Measurements from ENCODE around the gene LZTR1.
"Not testable (repeated sequence)": the region's sequence is repeated elsewhere in the genome, so short reads cannot be mapped to it uniquely, and the experiment has no call there.

The LZTR1 gene

DNA sequence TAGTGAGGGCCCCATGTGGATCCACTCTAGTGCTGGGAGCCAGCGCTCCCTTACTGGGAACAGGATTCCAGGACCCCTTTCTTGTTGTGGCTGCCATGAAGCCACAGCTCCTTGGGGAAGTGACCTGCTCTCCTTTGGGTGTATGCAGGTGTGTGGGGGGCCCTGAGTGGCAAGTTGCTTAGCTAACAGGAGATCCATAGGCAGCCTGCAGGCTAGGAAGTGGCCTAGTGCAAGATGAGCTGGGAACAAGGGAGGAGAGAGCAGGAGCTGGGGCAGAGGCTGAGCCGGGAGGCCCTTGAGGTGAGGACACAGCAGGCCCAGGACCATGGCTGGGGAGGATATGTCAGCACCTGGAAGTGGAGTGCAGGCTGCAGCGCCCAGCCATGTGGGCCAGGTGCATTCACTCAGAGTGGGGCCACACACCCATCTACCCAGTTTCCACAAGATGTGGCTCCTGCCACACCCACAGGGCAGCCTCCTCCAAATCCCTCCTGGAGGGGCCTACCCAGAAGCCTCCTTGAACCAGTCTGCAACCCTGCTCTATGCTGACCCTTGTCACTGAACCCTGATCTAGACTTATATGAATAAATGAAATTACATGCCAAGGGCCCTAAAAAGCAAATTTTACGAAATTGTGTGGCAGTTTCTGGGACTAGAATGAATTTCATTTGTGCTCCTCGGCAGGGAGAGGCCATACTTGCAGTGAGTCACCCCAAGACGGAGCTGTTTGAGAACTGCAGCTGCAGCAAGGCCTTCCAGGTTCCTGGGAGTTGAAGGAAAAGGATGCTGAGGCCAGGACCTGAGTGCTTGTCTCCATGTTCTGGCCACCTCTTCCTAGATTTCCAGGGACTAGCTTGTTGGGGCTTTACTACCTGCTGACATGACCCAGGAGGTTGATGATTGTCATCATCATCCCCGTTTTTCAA, 16.6 kb downstream of the LZTR1 start:
- no peak for DNase-seq

DNA sequence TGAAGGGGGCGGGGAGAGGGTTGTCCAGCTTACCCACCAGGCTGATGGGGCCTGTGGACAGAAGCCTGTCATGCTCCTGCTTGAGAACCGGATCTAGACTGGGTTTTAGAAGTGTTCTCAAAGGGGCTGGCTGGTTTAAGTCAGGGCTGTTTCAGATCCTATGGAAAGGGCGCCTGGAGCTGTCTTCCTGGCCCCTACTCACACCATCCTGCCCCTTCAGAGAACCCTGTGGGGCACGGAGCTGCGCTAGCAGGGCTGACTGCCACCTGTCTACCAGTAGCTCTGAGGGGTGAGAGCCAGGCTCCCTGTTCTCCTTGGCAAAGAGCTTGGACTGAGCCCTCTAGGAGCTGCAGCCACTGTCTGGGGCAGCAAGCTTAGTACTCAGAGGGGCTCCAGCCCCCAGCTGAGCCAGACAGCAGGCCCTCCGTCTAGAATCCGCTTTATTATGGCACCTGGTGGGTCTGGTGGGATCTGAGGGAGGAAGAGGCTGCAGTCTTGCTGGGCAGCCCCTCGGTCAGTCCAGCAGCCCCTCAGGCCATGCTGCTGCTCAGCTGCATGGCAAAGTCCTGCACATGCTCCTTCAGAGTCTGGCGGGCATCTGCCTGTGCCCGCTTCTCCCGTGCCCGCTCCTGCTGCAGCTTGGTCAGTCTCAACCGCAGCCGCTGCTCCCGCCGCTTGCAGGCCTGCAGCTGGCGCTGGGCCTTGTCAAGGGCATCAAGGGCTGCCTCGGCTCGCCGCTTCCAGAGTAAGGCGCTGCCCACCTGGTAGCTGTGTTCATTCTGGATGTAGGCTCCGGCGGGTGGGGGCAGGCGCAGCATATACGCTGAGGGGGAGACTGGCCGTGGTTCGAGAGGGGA, 17.5 kb downstream of the LZTR1 start:
- no peak for DNase-seq

DNA sequence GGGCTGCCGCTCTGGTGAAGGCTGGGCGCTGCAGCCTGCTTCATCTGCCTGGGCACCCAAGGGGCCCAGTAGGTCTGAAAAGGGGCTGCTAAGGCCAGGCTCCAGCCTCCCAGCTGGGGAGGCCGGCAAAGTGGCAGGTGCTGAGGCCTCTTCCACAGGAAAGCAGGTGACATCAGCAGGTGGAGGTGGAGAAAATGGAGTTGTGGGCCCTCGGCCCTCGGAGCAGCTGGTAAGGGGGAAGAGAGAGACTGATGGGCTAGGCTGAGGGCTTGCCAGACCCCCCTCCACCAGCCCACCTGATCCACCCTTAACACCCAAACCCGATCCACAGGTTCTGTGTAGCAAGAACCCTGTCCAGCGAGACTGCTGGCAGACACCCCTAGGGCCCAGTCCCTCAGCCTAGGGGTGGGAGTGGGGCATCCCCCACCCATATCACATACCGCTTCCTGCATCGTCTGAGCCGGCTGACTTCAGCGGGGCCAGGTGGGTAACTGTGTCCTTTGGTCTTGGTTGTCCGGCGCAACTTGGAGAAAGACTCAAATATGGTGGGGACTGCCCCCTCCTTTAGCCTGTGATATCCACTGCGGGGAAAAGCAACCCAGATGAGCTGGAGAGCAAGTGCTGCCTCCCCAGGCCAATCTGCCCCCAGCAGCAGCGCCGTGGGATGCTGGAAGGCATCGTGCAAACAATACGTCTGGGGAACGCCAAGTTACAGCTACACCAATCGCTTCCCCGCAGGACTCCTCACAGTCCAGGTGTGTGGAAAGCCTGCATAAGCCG, 18.3 kb downstream of the LZTR1 start:
- no peak for DNase-seq

DNA sequence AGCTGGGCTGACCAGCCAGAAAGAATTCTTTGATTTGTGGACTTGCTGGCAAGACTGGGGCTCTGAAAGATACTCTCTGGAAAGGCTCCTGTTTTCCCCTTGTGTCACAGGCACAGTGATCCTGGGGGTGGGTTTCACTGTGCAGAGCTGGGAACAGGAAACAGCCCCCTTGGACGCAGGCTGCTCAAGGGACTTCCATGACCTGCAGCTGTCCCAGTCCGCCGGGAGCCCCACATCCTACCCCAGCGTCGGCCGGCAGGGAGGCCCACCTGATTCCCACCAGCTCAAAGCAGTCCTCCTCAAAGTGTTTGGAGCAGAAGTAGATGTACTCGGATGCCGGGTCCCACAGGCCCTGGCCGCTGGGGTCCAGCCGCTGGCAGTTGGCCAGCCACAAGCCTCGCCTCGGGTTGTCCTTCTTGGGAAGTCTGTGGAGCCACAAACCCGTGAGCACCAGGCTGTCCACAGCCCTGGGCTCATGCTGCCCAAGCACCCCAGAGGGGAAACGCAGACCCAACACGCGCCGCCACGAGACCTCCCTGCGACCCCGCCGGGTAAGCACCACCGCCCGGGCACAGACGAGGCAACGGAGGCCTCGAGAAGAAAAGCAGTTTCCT, 19.0 kb downstream of the LZTR1 start:
- DNase-seq = no peak

DNA sequence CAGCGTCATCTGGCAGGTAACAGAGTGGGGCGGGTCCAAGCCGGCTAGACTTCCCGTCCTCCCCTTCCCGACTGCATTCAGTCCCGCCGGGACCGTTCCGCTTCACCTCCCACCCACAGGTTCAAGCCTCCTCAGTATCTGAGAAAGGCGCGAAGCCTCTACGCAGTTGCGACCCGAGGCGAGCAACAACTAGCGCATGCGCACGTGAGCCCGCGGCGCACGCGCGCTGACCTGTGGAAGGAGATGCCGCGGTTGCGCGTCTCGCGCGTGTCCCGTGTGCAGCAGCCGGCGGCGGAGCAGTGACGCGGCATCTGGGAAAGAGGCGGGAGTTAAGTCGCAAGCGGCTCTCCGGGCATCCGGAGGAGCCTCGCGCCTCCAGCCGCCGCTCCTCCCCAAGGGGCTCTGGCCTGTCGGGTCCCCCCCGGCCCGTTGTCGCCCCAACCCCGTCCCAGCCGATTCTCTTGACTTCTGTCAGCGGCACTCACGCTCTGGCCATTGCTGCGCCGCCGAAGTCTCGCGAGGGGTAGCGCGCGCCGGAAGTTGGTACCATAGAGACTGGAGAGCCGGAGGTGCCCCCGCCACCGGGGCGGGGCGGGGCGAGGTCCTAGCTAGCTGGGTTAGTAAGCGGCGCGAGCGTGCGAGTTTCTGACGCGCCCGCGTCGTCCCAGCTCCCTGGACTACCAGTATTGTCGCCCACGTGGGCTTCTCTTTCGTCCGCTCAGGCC, 19.7 kb downstream of the LZTR1 start, which contains the start of gene THAP7:
TSS of gene THAP7 (minus strand) at position 518 of the 725 bp plus-strand sequence. CDS start at position 311, 207 bp downstream.
- peak; percentile 80 for DNase-seq

DNA sequence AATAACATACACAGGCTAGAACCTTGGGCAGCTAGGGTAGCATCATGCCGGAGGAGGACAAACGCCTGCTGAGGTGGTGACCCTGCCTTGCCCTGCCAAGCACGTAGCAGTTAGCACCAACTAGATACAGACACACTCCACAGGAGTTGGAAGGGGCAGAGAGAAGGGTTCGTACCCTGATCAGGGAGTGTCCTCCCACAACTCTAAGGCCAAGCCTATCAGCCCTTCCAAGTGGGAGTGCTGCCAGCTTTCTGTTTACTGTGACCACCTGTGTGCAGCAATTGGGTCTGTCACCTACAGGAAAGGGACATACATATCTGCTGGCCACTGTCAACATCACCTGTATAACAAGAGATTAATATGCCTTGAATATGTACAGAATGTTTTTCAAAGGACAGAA, 21.7 kb downstream of the LZTR1 start:
- peak; percentile 22 for DNase-seq

DNA sequence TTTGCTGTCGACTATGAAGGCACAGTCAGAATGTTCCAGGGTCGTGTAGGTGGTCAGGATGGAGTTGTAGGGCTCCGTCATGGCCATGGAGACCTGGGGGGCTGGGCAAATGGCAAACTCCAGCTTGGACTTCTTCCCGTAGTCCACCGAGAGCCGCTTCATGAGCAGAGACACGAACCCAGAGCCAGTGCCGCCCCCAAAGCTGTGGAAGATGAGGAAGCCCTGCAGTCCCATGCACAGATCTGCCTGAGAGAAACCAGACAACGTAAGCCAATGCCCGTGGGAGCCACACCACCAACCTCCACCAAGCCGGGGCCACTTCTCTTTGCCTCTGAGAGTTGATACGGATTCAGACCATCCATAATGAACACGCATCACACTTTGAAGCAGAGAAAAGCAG, 27.1 kb downstream of the LZTR1 start:
- not testable (repeated sequence) for DNase-seq

DNA sequence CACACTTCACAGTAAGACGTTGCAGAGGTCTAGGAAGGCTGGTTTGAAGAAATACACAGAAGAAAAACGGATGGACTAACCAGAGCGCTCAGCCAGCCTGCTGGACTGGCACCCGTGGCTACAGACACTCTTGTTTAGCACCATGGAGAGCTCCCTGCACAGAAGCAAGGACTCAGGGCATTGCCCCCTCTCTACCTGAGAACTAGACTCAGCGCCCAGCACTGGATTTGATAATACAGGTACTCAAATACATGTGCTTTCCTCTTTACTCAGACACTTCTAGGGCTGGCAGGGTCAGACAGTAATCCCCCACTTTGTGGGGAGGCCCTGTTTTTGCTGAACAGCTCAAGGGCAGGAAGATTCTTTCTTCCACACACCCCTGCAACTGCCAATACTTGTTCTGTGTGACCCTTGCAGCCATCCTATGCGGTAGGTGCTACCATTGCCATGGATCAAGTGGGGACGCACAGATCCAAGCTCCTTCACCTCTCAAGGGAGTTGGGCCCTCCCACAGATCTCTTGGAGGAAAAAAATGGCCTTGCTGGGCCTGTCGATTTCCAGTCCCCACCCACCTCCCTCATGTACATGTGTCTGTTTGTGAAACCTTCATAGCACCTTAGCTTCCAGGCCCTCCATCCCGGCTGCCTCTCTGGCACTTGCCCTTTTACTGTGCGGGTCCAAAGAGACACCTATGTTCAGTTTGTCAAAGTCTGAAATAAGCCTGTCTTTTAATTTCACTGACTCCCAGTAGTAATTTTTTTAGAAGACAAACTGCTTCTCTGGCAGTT, 27.7 kb downstream of the LZTR1 start:
- DNase-seq = no peak

DNA sequence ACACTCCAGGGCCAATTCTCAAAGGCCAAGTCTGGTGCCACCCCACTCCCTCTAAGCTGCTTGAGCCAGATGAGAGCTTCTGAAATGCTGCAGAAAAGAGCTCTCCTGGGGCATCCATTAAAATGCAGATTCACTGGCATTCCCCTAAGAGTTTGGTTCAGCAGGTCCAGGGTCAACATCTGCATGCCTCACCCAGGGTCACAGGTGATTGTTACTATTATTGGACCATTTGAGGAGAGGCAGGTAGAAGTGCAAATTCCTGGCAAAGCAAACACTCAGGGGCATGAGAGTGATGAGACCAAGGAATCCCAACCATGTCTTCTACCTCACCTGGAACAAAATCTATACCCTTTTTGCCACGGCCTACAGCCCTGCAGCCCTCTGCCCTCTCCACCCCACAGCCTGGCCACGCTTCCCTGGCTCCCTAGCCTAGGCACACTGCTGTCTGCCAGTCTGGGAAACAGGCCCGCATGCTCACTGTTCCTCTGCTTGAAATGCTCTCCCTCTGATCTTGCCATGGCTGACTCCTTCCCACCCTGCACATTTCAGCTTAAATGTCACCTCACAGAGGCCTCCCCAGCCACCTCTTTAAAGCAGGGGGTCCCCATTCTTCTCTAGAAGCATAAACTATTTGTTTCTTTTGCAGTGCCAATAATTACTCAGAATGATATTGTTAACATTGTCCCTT, 28.5 kb downstream of the LZTR1 start:
- DNase-seq = no peak

DNA sequence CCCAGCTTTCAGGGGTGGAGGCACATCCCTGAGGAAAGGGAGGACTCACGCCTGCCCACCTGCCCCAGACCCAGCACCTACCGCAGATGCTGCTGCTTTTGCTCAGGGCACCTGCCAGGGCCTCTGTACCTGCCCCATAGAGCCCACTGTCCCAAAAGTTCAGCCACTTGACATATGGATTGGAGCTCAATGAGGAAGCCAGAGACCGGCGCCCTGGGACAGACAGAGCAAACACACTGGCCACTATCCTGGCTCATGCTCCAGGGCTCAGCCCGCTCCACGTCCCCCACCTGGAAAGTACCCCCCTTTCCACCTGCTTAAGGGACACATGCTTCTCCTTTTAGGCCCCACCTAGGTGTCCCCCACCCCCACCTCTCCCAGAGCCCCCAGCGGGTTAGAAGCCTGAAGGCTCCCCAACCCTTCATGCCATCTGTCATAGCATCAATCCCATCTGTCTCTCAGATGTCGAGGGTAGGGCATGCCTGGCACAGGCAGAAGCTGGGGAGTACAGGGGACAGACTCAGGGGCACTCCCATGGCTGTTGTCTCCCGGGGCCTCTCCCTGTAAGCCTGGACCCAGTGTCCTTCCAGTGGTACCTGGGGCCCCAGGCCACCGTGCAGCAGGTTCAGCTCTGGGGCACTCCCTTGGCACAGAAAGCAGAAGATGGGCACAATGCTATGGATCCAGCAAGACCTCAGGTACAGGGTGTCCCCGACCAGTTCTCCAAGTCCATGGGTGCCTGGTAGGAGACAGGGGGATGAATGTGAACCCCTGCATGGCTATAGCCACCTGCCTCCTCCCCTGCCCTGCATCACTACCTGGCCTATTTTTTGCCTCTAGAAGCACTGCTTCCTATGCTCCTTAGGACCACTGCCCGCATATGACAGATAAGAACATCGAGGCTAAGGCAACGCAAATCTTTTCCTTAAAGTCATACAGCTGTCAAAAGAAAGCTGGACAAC, 30.6 kb downstream of the LZTR1 start:
- no peak for DNase-seq

DNA sequence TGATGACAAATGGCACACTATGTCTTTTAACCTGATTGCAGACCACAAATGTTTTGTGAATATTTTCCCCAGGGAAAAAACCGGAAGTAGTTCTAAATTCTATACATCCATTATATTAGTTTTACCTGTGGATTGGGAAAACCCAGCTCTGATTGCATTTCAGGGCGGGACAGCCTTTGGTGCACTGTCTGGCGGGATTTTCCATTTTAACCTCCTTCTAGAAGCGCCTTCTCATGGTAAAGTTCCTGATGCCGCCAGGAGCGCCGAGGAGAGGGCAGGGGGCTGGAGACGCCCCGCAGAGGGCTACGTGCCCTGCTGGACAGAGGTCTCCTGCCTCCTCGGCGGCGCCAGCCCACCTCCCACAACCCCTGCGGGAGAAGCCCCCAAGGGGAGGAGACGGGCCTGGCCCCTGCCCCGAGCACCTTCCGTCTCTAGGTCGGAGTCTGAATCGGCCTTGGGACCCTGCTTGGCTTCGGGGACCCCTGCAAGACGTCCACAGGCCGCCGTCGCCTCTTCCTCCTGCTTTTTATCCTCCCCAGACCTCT, 31.6 kb downstream of the LZTR1 start:
- no peak for DNase-seq

DNA sequence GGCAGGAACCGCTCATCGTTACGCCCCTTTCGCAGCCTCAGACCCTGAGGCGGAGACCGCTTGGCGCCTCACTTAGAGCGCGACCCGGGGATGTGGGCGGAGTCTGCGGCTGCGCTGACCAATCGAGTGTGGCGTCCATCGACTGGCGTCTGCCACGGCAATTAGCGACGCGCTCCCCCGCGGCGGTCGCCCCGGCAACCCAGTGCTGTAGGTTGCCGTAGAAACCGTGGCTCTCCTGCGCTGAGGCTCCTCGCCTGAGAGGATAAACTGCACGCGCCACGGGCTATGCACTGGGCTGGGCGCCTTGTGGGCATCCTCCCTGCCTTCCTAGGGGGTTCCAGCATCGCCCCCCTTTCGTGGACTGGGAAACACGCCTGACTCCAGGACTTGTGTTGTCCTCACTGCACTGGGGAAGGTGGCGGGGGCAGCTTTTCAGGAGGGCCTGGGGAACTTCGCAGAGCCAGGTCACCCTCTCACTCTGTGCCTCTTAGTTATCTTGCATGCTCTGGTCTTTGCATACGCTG, 32.2 kb downstream of the LZTR1 start:
- peak; percentile 86 for DNase-seq

DNA sequence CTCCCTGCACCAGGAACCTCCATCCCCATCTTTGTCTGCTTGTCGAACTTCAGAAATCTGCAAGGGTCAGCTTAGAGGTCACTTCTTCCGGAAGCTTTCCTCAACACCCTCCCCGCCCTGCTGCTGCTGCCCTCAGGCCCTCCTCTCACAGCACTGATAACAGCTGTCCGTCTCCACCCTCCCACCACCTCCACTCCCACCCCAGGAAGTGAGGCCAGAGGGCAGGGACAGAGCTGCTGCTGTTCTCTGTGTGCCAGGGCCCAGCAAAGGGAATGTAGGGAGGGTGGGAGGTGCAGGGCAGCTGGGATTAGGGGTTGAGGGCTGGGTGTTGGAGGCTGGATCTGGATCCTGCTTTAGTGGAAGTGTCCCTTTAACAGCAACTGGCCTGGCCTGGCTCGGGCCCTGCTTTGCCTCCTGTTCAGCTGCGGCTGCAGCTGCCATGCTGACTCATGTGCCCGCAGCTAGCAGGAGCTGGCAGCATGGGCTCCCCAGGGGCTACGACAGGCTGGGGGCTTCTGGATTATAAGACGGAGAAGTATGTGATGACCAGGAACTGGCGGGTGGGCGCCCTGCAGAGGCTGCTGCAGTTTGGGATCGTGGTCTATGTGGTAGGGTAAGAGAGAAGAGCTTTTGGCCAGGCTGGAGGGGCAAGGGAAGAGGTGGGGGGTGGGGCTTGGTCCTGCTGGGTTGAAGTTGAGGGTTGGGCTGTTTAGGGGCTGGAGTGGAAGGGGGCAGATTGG, 32.8 kb downstream of the LZTR1 start, which contains the start of gene P2RX6:
TSS of gene P2RX6 (plus strand) at position 440 of the 740 bp plus-strand sequence. CDS start at position 450, 10 bp downstream.
- peak; percentile 47 for DNase-seq

DNA sequence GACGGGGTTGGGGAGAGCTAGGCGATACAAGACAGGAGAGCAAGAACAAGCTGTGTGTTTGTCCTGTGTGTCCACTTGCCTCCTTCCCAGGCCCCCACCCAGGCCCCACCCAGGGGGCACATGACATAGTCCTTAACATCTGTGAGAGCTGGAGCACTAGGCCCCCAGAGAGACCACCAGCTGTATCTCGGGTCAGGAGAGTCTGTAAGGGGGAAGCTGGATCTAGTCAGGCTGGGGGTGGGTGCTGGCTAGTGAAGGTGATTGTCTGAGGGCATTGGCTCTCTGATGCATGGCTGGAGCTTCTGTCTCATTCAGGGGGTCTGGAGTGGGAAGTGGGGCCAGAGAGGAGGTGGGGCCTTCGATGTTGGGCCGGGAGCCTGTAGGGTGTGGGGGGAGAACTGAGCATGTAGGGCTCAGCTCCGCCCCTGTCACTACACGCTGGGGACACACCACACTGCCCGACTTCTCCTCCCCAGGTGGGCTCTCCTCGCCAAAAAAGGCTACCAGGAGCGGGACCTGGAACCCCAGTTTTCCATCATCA, 33.4 kb downstream of the LZTR1 start:
- DNase-seq = no peak

DNA sequence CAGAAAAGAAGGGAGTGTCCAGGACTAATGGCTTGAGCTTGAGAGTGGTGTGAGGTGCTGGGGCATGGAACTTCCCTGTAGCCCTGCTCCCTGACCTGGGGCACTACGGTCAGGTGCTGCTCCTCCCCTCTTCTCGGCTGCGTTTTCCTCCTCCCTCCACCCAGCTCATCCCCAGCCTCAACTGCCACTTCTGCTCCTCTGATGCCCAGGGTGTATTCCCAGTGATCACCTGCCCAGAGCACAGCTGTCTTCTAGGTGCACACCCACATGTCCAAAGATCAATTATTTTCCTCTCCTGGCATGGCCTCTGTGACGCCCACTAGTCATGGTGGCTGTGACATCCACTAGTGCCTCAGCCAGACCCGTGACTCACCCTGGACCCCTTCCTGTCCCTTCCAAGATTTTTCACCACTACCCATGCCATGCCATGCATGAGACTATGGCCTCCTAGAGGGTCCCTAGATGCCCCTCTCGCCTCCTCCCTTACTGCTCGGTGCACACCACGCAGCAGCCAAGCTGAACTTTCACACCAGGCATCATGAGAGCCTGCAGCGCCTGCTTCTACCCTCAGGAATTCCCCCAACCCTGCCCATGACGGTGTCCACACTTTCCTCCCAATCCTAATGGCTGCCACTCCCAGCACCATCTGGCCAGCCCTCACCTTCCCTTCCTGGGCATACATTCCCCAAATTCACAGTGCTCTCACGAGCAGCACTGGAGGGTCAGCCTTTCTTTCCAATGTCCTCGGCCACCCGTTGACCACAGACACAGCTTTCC, 34.7 kb downstream of the LZTR1 start:
- no peak for DNase-seq

DNA sequence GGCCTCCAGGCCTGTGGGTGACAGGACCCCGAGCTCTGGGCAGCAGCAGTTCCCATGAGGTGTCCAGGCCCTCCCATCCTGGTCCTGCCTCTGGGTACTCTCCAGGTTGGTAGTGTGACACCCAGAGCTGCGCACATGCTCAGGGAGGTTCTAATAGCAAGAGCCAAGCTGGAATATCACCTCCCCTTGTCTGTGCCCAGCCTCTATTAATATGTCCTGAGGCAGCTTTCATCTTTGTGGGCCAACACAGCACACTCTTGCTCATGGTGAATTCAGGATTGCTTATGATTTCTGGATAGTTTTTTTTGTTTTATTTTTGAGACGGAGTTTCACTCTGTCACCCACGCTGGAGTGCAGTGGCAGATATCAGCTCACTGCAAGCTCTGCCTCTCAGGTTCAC, 36.2 kb downstream of the LZTR1 start:
- DNase-seq = no peak
